ENCODE measurements around the gene NDUFS2. TPM values are rescaled to one million over a fixed set of nuclear protein-coding genes. Genes with fewer than 3 reads are reported as not detected.

Gene NDUFS2
- total and polyA plus RNA-seq, 8 donors: 9.9 to 165 (median 82.7) TPM

DNA sequence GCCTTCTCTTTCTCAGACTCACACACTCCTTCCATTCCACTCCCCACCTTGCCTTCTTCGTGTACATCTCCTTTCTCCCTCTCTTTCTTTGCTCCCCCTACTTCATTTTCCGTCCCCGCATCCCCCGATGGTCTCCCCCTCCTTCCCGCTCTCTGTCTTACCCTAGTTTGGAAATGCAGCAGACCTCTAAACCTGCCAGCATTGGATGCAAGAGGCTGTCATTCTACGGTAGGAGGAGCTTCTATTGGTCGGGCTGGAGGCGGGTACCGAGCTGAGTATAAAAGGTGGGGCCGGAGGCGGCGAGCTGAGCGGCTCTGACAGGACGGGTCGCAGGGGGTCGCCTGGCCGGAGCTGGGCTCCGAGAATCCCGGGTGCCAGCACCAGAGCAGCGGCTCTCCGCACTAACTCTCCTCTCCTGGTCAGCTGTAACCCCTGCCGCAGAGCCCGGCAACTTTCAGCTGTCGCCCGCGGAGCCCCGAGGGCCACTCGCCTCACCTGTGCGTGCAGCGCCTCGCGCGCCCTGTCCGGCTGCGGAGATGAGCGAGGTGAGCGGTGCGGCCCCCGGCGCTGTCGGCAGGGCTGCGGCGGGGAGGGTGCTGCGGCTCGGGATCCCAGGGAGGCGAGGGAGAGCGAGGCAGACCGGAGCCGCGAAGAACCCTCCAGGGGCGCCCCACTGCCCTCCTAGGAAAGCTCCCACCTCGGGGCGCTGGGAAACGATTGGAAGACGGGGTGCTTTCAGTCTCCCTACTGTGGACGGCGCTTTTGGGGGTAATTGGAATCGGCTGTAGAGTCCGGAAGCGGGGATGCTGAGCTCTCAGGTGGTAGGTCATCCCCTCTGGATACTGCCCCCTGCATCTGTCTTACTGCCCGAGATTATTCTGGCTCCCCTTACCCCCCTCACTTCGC lies 56.5 kb downstream of the NDUFS2 start, which contains the start of gene PCP4L1:
Gene PCP4L1 (plus strand): TSS at position 307 of the 906 bp plus-strand sequence. CDS start 230 bp downstream, at position 537.
- peak; percentile 65 to 88 for DNase-seq
- H3K4me3 ChIP-seq: peak within 1 kb of the TSS; percentile 51 to 58 (median 53)
- peaks cover 8 to 21% (median 12%) of the 10 kb centered on the region in 4 donors for H3K4me1 ChIP-seq
- no peak for TF ChIP-seq POLR2A (IDR thresholded peaks at IDR 0.05)
- no peak for TF ChIP-seq EP300 (IDR thresholded peaks at IDR 0.05)
- TF ChIP-seq, protein P1, sequence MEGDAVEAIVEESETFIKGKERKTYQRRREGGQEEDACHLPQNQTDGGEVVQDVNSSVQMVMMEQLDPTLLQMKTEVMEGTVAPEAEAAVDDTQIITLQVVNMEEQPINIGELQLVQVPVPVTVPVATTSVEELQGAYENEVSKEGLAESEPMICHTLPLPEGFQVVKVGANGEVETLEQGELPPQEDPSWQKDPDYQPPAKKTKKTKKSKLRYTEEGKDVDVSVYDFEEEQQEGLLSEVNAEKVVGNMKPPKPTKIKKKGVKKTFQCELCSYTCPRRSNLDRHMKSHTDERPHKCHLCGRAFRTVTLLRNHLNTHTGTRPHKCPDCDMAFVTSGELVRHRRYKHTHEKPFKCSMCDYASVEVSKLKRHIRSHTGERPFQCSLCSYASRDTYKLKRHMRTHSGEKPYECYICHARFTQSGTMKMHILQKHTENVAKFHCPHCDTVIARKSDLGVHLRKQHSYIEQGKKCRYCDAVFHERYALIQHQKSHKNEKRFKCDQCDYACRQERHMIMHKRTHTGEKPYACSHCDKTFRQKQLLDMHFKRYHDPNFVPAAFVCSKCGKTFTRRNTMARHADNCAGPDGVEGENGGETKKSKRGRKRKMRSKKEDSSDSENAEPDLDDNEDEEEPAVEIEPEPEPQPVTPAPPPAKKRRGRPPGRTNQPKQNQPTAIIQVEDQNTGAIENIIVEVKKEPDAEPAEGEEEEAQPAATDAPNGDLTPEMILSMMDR (IDR thresholded peaks at IDR 0.05): no peak
- TF ChIP-seq POLR2AphosphoS5 (IDR thresholded peaks at IDR 0.05): no peak
- intact Hi-C loops (cut with DNase I; ENCODE audit: low total_unique reads): no loop called here
- H3K27me3 ChIP-seq: peaks cover 0 to 58% (median 29%) of the 10 kb centered on the region in 3 donors
- peaks cover 0 to 13% (median 11%) of the 10 kb centered on the region in 4 donors for H3K9me3 ChIP-seq
- WGBS, 5 donors: 1 to 12% (median 3%) methylated on average over 11 to 62 of the region's 62 CpGs
- H3K36me3 ChIP-seq: no peaks in the 10 kb centered on the region
- H3K27ac ChIP-seq: peak within 1 kb of the TSS in 1 of 5 donors; percentile 55

- Histone ChIP-seq H3K4me3 (peak overlapping the region in 3 of 4 donors; percentile 52 to 58 (median 54)), H3K27me3 (peaks cover 0 to 63% (median 29%) of the 10 kb centered on the region in 3 donors), H3K27ac (no peak overlapping the region), H3K36me3 (no peaks in the 10 kb centered on the region), H3K4me1 (peaks cover 8 to 21% (median 12%) of the 10 kb centered on the region in 4 donors), H3K9me3 (peaks cover 0 to 13% (median 11%) of the 10 kb centered on the region in 4 donors)
- intact Hi-C loops (cut with DNase I; ENCODE audit: low total_unique reads): no loop called here
- peak in 1 of 2 donors; percentile 5 for DNase-seq
- WGBS, 5 donors: 32 to 55% (median 49%) methylated on average over 6 of the region's 6 CpGs
- no peak for TF ChIP-seq POLR2AphosphoS5 (IDR thresholded peaks at IDR 0.05)
- TF ChIP-seq, protein P1 (IDR thresholded peaks at IDR 0.05): no peak
- TF ChIP-seq POLR2A (IDR thresholded peaks at IDR 0.05): no peak
- no peak for TF ChIP-seq EP300 (IDR thresholded peaks at IDR 0.05)
Measured at GRCh38 chr1:161259345-161259702, 57.2 kb downstream of the NDUFS2 start.

DNA sequence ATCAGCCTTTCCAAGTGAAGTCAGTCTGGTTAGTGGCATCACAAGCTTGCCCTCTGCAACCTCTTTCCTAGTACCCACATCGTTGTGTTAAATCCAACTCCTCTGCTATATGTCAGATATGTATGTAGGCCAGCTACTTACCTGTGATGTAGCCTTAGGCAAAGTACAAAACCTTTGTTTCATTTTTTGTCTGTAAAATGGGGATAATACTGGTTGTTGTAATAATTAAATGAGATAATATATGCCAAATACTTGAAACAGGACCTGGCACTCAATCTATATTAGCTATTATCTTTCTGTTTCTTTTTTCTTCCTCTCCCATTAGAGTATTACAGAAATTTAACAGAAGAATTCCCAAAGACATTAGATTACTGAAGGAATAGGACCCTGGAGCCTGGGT lies 57.6 kb downstream of the NDUFS2 start:
- H3K4me3 ChIP-seq: no peak overlapping the region
- H3K27me3 ChIP-seq: peaks cover 0 to 65% (median 29%) of the 10 kb centered on the region in 3 donors
- no peak for DNase-seq
- TF ChIP-seq POLR2AphosphoS5 (IDR thresholded peaks at IDR 0.05) (no peak), POLR2A (IDR thresholded peaks at IDR 0.05) (no peak), EP300 (IDR thresholded peaks at IDR 0.05) (no peak)
- TF ChIP-seq, protein P1 (IDR thresholded peaks at IDR 0.05): no peak
- no peaks in the 10 kb centered on the region for H3K36me3 ChIP-seq
- intact Hi-C loops (cut with DNase I; ENCODE audit: low total_unique reads): no loop called here
- H3K27ac ChIP-seq: no peak overlapping the region
- H3K4me1 ChIP-seq: peaks cover 8 to 21% (median 12%) of the 10 kb centered on the region in 4 donors
- WGBS, 5 donors: 50 to 78% (median 69%) methylated on average over 1 of the region's 1 CpG
- peaks cover 0 to 13% (median 11%) of the 10 kb centered on the region in 4 donors for H3K9me3 ChIP-seq

GRCh38 chr1:161260376-161261260 lies 58.5 kb downstream of the NDUFS2 start:
- no peak overlapping the region for H3K4me3 ChIP-seq
- H3K36me3 ChIP-seq: no peaks in the 10 kb centered on the region
- intact Hi-C loops (cut with DNase I; ENCODE audit: low total_unique reads): no loop called here
- peak in 1 of 2 donors; percentile 51 for DNase-seq
- H3K9me3 ChIP-seq: peaks cover 0 to 13% (median 11%) of the 10 kb centered on the region in 4 donors
- peaks cover 0 to 59% (median 29%) of the 10 kb centered on the region in 3 donors for H3K27me3 ChIP-seq
- no peak for TF ChIP-seq POLR2AphosphoS5 (IDR thresholded peaks at IDR 0.05)
- peaks cover 8 to 21% (median 12%) of the 10 kb centered on the region in 4 donors for H3K4me1 ChIP-seq
- WGBS, 5 donors: 38 to 43% (median 41%) methylated on average over 8 to 9 of the region's 9 CpGs
- H3K27ac ChIP-seq: no peak overlapping the region

Data from stomach (tissue), 9 donors.